ENCODE data around the gene SPTLC2.
A peak's percentile ranks its signal among the peaks of the same experiment; 100 is the strongest.

GRCh38 chr14:77615361-77616132 lies 890 bp downstream of the SPTLC2 start:
- peak in 2 of 6 experiments; percentile 3 to 15 for TF ChIP-seq CTCF (IDR thresholded peaks at IDR 0.05)
- peak in 1 of 2 donors; percentile 29 for TF ChIP-seq POLR2A (IDR thresholded peaks at IDR 0.05)
